HL-60 (cell line): ENCODE results near the gene CD4.

Source experiments
- CTCF ChIP-seq: IDR thresholded peaks from one replicate; pipeline ENCODE4 v1.5.1; 2011; ENCODE audit warnings: low read length, control low read depth, inconsistent platforms; ENCODE audit not compliant: insufficient read depth
- GABPA ChIP-seq: IDR thresholded peaks from 2 replicates; pipeline ENCODE4 v1.6.1; 2012; ENCODE audit warnings: low read depth
- POLR2AphosphoS5 ChIP-seq: IDR thresholded peaks from 2 replicates; pipeline ENCODE4 v1.6.1; 2012; ENCODE audit warnings: low read depth
- REST ChIP-seq: IDR thresholded peaks from 2 replicates; pipeline ENCODE4 v1.6.1; 2012; ENCODE audit warnings: low read depth; ENCODE audit not compliant: insufficient replicate concordance
- SPI1 ChIP-seq: IDR thresholded peaks from 2 replicates; pipeline ENCODE4 v1.6.1; 2012; ENCODE audit warnings: low read depth, mild to moderate bottlenecking, borderline replicate concordance

- TF ChIP-seq CTCF (no peak), POLR2AphosphoS5 (no peak), REST (no peak), SPI1 (no peak), GABPA (no peak)
Observed at GRCh38 chr12:6828781-6829535, 39.6 kb downstream of the CD4 start.
